ENCODE data around the gene MME.

MME gene

DNA sequence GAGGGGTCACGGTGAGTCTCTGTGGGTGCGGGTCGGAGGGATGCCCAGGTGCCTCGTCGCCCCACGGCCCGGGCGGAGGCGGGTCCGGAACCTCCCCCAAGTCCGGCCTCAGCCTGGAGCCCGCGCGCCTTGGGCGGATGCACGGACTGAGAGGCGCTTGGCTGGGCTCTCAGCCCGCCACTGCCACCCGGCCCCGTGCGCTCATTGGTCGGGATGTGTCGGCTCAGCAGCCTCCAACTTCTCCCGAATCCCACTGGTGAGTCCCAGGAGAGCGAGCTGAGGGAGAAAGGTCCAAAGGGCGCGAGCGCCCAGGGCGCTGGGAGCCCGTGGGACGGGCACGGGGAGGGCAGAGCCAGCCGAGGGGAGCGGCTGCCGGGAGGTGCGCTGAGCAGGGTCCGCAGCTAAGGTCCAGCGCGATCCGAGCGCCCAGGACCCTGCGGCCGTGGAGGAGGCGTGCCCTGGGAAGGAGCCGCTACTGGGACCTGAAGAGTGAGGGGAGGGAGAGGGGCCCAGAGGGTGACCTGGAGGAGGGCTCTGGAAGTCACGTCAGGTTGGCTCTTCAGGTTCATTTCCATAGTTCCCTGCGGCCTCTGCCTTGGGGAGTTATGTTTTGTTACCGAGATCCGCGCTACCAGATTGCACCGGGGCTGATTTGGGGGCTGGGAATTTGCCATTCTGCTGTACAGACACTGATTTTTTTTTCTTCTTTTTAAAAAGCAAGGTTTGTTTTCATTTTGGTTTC, at the start of gene MME:
Gene MME, plus strand, starts transcription at position 574 of the 742 bp plus-strand sequence. CDS start 3,849 bp downstream, outside the sequence.
- peak; percentile 75 for DNase-seq

DNA sequence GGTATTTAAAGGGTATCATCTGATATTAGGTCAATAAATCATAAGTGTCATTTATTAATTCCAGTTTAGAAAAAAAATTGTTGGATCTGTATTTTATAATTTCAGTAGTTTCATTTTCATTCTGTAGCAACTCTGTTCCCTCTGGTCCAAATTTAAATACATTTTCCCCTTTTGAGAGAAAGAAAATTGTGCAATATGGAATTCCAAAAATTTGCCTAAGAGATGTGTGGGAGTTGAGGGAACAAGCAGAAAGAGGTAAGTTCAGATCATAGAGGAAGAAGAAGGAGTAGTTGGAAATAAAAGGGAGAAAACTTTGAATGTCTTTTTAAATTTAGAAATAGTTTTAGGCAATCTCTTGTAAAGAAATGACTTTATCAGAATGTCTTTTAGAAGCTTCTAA, 48.9 kb upstream of the MME start:
- DNase-seq: no peak

GRCh38 chr3:155032918-155033317, 47.2 kb upstream of the MME start:
- DNase-seq: no peak

- DNase-seq: no peak
Measured at GRCh38 chr3:155034786-155035185, 45.3 kb upstream of the MME start.

- no peak for DNase-seq
Measured at GRCh38 chr3:155035553-155035952, 44.6 kb upstream of the MME start.

- no peak for DNase-seq
Measured at GRCh38 chr3:155037508-155038202, 42.5 kb upstream of the MME start.

GRCh38 chr3:155038203-155038554, 41.9 kb upstream of the MME start:
- no peak for DNase-seq

DNA sequence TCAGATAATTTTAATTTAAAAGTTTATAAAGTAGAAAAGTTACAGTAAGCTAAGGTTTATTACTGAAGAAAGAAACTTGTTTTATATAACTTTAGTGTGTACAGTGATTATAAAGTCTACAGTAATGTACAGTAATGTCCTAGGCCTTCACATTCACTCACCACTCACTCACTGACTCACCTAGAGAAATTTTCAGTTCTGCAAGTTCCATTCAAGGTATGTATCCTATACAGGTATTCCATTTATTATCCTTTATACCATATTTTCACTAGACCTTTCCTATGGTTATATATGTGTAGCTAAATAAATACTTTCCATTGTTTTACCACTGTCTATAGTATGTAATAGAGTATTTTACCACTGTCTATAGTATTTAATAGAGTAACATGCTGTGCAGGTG, 33.2 kb upstream of the MME start:
- DNase-seq: no peak

- no peak for DNase-seq
Measured at GRCh38 chr3:155047672-155048071, 32.4 kb upstream of the MME start.

DNA sequence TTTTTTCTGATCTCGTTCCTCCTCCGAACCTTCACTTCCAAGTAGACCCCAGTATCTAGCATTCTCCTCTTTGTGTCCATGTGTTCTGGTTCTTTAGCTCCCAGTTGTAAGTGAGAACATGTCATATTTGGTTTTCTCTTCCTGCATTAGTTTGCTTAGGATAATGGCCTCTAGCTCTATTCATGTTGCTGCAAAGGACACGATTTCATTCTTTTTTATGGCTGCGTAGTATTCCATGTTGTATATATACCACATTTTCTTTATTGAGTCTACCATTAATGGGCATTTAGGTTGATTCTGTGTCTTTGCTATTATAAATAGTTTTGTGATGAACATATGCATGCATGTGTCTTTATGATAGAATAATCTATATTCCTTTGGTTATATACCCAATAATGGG, 30.2 kb upstream of the MME start:
- no peak for DNase-seq

- DNase-seq: no peak
Measured at GRCh38 chr3:155052470-155052869, 27.6 kb upstream of the MME start.

DNA sequence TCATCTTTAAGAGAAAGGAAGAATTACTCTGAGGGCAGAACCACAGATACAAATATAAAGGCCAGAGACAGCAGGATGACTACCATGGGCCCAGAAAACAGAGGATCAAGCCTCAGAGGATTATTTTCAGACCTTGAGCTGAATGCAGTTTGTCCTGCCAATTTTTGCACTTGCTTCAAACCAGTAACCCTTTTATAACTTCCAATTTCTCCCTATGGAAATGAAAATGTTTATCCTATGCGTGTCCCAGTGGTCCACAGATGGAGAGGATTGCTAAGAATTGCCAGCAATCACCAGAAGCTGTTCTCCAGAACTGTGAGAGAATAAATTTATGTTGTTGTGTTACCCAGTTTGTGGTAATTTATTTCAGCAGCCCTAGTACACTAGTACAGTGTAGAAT, 26.4 kb upstream of the MME start:
- no peak for DNase-seq

DNA sequence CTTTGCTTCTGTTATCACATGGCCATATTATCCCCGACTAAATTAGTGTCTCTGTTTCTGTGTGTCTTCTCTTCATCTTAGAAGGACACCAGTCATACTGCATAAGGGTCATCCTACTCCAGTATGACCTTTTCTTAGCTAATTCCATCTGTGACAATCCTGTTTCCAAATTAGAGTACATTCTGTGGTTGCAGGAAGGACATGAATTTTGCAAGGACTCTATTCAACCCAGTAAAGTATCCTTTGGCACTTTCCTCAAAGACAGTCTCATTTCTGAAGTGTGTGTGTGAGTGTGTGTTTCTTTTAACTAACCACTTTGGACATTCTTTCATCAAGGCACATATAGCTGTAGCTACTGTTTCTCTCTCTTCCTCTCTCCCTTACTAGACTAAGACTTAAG, 15.2 kb upstream of the MME start:
- no peak for DNase-seq

- no peak for DNase-seq
Measured at GRCh38 chr3:155065537-155065936, 14.6 kb upstream of the MME start.

- no peak for DNase-seq
Measured at GRCh38 chr3:155069729-155070128, 10.4 kb upstream of the MME start.

GRCh38 chr3:155070316-155070715, 9.8 kb upstream of the MME start:
- DNase-seq: no peak

DNA sequence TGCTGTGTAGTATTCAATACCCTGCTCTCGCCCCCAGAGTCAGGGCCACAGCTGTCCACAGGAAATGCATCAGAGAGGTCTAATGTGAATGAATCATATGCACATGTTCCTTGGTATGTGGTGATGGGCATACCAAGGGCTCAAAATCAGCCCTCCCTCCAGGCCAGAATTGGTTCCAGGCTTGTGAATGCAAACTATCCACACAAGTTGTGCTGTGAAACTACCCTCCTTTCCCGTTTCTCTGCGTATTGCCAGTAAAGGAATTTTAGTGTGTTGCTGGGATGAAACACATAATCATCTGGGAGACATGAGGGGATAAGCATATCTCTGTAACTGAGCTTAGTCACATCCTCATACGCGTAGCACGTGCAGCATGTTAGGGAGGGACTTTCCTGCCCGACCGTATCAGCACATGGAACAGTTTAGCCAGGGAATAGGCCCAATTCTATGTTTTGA, 9.2 kb upstream of the MME start:
- DNase-seq: peak; percentile 40

DNA sequence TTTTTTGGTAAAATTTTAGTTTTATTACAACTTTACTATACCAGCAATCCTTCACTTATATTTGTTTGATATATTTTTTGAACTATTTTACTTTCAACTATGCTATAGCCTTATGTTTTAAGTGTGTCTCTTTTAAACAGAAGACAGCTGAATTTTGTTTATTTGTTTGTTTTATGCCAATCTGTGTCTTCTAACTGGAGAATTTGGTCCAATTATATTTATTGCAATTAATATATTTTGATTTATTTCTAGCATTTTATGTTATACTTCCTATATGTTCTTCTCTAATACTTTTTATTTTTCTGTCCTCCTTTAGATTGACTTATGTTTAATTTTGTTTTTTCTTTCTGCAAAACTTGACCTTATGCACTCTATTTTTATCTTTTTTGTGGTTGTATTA, 4.9 kb upstream of the MME start:
- no peak for DNase-seq

- no peak for DNase-seq
Measured at GRCh38 chr3:155076888-155077287, 3.2 kb upstream of the MME start.

DNA sequence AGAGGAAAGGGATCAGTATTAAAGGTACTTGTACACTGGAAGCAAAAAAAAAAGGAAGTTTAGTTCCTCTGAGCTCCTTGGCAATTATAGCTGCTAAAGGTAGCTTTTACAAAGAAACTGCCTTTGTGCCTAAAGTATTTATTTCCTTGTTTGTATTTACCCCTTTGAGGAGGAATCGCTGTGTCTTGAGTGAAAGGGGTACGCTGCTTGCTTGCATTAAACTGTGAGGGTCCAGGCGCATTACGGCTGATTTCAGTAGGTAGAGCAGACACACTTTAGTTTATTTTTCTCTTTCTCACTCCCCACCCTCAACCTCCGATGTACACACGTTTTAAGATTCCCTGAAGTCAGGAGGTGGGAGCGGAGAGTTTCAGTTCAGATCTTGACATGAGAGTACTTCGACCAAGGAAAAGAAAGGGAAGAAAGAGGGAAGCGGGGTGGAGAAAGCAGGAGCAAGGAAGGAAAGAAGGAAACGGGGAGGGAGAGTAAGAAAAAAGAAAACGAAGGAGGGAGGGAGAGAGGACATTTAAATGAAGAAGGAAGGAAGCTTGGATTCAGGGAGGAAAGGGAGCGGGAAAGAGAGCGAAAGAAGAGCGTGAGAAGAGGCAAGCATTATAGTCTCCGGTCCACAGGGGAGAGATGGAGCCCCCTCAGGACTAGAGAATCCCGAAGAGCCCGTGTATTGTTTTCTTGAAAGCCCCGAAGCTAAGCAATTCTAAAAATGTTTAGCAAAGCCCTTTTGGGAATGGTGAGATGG, 1.2 kb upstream of the MME start:
- DNase-seq: no peak

- DNase-seq: no peak
Measured at GRCh38 chr3:155079468-155079745, 712 bp upstream of the MME start.

- no peak for DNase-seq
Measured at GRCh38 chr3:155080692-155081091, 573 bp downstream of the MME start.

DNA sequence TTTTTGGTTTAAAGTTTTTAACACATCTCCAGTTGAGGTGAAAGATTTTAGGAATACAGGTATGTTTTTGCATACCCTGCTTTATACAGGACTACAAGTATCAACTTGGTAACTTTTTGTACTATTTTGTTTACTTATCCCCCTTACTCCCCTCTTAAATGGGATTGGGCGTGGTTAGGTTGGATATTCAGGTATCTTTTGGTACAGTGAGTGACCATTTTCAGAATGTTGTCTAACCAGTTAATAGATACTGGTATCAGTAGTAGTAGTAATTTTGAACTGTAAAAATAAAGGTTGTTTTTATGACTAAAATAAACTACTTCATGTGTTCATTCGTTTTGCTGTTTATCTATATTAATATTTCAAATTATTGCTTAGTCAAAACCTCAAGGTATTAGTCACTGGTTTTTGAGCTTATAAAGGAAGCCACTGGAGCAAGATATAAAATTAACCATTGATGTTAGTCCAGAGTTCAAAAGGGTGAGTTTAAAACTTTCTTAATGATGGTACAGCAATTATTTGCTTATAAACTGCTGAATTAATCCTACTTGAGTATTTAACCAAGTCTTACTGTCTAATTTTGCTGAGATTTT, 3.3 kb downstream of the MME start:
- DNase-seq: no peak

- no peak for DNase-seq
Measured at GRCh38 chr3:155084567-155084966, 4.4 kb downstream of the MME start.
